Measurements from ENCODE around the gene C3orf18. TPM values are rescaled to one million over a fixed set of nuclear protein-coding genes. Genes with fewer than 3 reads are reported as not detected.

C3orf18 gene
- total and polyA plus RNA-seq, 2 donors (not counting 3 experiments of a cell fraction or from before 2014, with no cell fraction given), result 1.7 to 2.9 TPM

DNA sequence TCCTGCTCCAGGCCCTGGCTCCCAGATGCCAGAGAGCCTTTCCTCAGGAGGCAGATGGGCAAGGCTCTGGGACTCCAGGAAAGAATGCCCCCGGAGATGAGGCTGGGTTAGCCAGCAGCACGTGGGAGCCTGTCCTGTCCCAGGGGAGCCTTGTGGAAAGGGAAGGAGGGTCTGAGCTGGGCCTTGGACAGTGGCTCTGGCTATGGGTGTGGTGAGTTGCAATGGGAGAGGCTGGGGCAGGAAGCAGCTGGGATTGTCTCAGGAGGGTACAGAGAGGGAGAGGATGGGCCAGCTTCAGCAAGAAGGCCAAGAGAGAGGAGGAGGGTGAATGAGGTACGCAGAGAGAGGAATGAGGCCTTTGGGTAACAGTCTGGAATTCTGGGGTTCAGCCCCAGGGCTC is 46.7 kb downstream of the C3orf18 start:
- POLR2A ChIA-PET, result no interaction called here
- no peaks in the 10 kb centered on the region for H3K9me1 ChIP-seq (replicated peaks; ENCODE audit: control insufficient read depth, extremely low read depth, insufficient read depth, low read length)
- H3K9me3 ChIP-seq (replicated peaks; ENCODE audit: control insufficient read depth, insufficient read depth, low read length), result no peaks in the 10 kb centered on the region
- CTCF ChIA-PET, result no interaction called here
- FAIRE-seq (no peak), DNase-seq (ENCODE audit: low read depth, low spot score) (no peak)
- intact Hi-C loops (cut with micrococcal nuclease), result no loop called here
- BruUV-seq (replicated peaks), result no TSS peak
- no peaks in the 10 kb centered on the region for H3K79me2 ChIP-seq (ENCODE audit: control insufficient read depth, insufficient read depth, low read length)
- peaks cover 4% of the 10 kb centered on the region for H3K4me1 ChIP-seq (ENCODE audit: control insufficient read depth, extremely low read depth, insufficient read depth, low read length)
- H3K4me3 ChIP-seq (replicated peaks in 1 of 3; ENCODE audit: insufficient read depth in 1 of 3, low read depth in 1 of 3, low read length in 3 of 3), result no peak overlapping the region
- dilution Hi-C loops (cut with MboI; ENCODE audit: extremely low pct_ligation_motif_present, low sequenced_read_pairs), result no loop called here
- no peak for TF ChIP-seq GATA2 (IDR thresholded peaks at IDR 0.05; ENCODE audit: insufficient read depth, insufficient read length, low read depth, low read length)
- no peak for TF ChIP-seq POLR2A (IDR thresholded peaks at IDR 0.05; ENCODE audit: low read depth, low read length)
- TF ChIP-seq, protein P1, sequence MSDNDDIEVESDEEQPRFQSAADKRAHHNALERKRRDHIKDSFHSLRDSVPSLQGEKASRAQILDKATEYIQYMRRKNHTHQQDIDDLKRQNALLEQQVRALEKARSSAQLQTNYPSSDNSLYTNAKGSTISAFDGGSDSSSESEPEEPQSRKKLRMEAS (IDR thresholded peaks at IDR 0.05; ENCODE audit: insufficient read depth, insufficient read length), result no peak
- TF ChIP-seq FOS (IDR thresholded peaks at IDR 0.05; ENCODE audit: borderline replicate concordance, insufficient read depth, low read length), result no peak
- TF ChIP-seq, protein P2, sequence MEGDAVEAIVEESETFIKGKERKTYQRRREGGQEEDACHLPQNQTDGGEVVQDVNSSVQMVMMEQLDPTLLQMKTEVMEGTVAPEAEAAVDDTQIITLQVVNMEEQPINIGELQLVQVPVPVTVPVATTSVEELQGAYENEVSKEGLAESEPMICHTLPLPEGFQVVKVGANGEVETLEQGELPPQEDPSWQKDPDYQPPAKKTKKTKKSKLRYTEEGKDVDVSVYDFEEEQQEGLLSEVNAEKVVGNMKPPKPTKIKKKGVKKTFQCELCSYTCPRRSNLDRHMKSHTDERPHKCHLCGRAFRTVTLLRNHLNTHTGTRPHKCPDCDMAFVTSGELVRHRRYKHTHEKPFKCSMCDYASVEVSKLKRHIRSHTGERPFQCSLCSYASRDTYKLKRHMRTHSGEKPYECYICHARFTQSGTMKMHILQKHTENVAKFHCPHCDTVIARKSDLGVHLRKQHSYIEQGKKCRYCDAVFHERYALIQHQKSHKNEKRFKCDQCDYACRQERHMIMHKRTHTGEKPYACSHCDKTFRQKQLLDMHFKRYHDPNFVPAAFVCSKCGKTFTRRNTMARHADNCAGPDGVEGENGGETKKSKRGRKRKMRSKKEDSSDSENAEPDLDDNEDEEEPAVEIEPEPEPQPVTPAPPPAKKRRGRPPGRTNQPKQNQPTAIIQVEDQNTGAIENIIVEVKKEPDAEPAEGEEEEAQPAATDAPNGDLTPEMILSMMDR (IDR thresholded peaks at IDR 0.05; ENCODE audit: extremely low read depth in 1 of 2, insufficient read depth in 1 of 2, low read depth in 1 of 2, low read length in 2 of 2), result no peak
- no peak for TF ChIP-seq MYC (IDR thresholded peaks at IDR 0.05; ENCODE audit: low read depth, low read length)
- TF ChIP-seq JUN (IDR thresholded peaks at IDR 0.05; ENCODE audit: borderline replicate concordance, insufficient read depth, insufficient read length, low read depth), result no peak
- TF ChIP-seq POLR2AphosphoS5 (IDR thresholded peaks at IDR 0.05; ENCODE audit: insufficient read depth, low read depth, low read length), result no peak
- TF ChIP-seq EZH2 (IDR thresholded peaks at IDR 0.05; ENCODE audit: borderline replicate concordance, low read depth, low read length, severe bottlenecking), result no peak
- no peaks in the 10 kb centered on the region for H3K36me3 ChIP-seq (ENCODE audit: control insufficient read depth in 2 of 2, extremely low read depth in 1 of 2, insufficient read depth in 2 of 2, low read length in 2 of 2)
- H3K27ac ChIP-seq (ENCODE audit: insufficient read depth, low read depth, low read length), result no peak overlapping the region
- H3K4me2 ChIP-seq (ENCODE audit: insufficient read depth, low read length), result no peak overlapping the region
- H3K9ac ChIP-seq (replicated peaks; ENCODE audit: extremely low read depth, insufficient read depth, low read length), result no peak overlapping the region
- no peak overlapping the region for H2AFZ ChIP-seq (ENCODE audit: low read depth, low read length)
- H3K27me3 ChIP-seq (ENCODE audit: control insufficient read depth in 2 of 2, insufficient read depth in 2 of 2, low read length in 2 of 2), result peaks cover 0 to 1% of the 10 kb centered on the region in 2 experiments
- H4K20me1 ChIP-seq (replicated peaks; ENCODE audit: control insufficient read depth, extremely low read depth, insufficient read depth, low read length), result no peaks in the 10 kb centered on the region

Data from endothelial cell of umbilical vein (primary cell).